Fibroblast of the aortic adventitia (primary cell): Measurements from ENCODE around the gene DPP6. TPM values are rescaled to one million over a fixed set of nuclear protein-coding genes. Genes with fewer than 3 reads are reported as not detected.

ENCODE experiments used
- DNase-seq: peaks from one replicate; pipeline ENCODE4 v3.0.0-alpha.2; 2010; ENCODE audit warnings: low read depth
- H3K4me3 ChIP-seq: 2 replicates; pipeline ENCODE4 v1.5.1; 2011; ENCODE audit warnings: low read depth, mild to moderate bottlenecking, control low read depth, low read length, moderate library complexity
- CTCF ChIP-seq: IDR thresholded peaks from 2 replicates; pipeline ENCODE4 v1.5.1; 2011; ENCODE audit warnings: mild to moderate bottlenecking, low read length, control low read depth, inconsistent platforms; ENCODE audit not compliant: insufficient read depth
- total RNA-seq: library from RNA; depleted of rRNA; stranded (reverse); fragments of >200 nt; gene quantifications from 2 replicates; pipeline ENCODE4 v1.2.3, GENCODE V29; 2012; ENCODE audit warnings: low replicate concordance

The DPP6 gene
- total RNA-seq, 1 donor, result not detected

GRCh38 chr7:154777908-154778307, 725.7 kb downstream of the DPP6 start:
- no peak for TF ChIP-seq CTCF
- no peak for DNase-seq
- no peak overlapping the region for H3K4me3 ChIP-seq

DNA sequence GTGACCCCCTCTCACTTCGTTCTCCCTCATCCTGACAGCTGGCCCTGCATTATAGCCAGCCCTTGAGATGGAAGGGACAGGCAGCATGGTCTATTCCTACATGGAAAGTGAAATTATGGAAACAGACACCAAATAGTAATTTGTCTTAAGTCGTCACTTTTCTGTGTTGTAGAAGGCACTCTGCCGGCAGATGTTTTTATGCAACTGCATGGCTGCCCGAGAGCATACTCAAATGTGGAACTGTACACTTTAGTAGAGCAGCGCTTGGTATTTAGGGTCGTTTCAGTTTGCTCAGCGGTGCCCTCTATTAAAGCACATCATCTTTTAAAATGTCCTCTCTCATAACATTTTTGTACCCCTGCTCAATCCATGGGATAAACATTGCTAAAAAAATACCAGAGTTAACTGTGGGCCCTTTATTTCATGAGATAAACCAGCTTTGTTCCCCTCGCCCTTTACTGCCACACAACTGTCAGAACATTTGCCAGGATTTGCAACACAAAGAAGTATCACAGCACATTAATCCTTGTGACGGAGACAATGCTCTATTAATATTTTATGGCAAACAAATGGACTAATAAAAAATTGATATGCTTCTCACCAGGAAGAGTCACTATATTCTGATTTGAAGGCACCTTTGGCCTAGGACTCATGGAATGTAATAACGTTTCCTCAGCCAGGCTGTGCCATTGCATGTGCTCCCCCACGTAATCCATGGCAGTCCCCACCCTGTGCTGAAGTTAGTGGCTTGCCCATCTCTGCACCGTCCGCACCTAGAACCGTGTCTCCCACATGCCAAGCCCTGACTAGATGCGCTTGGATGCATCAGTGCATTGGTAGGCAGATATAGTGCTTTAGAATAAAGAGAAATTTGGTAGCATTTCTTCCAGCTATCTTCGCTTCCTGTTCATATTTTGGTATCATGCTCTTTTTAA, 729.4 kb downstream of the DPP6 start:
- no peak for TF ChIP-seq CTCF
- no peak for DNase-seq
- no peak overlapping the region for H3K4me3 ChIP-seq

DNA sequence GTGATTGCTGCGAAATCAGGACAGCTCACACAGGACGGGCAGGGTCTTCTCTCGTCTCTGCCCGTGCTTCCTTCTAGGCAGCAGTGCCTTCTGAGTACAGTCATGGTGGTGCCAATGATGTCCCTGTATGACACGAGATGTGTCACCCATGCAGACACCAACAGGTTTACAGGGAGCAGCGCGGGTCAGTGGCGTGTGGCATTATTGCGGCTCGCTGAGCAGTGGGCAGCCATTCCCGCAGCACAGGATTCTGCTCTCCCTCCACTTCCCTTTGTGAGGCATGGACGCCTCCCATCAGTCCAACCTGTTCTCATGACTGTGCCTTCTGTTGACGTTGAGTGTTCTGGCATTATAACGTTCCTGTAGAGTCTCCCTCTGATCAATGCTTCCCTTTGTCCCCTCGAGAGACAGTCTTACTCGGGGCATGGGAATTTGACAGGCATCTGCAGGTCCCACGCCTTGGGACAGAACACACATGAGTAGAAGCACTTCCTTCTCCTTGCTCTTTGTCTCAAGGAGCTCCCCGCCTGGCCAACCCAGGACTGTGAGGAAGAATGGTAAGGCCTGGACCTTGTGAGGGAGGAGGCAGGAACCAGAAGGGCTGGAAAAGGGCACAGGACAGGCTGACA, 731.2 kb downstream of the DPP6 start:
- DNase-seq, result no peak
- H3K4me3 ChIP-seq, result no peak overlapping the region
- TF ChIP-seq CTCF, result no peak

- no peak for TF ChIP-seq CTCF
- no peak for DNase-seq
- no peak overlapping the region for H3K4me3 ChIP-seq
Measured at GRCh38 chr7:154785898-154786297, 733.7 kb downstream of the DPP6 start.

GRCh38 chr7:154789404-154789803, 737.2 kb downstream of the DPP6 start:
- no peak for DNase-seq
- no peak for TF ChIP-seq CTCF
- no peak overlapping the region for H3K4me3 ChIP-seq

GRCh38 chr7:154791611-154792010, 739.4 kb downstream of the DPP6 start:
- H3K4me3 ChIP-seq, result no peak overlapping the region
- DNase-seq, result no peak
- TF ChIP-seq CTCF, result no peak
